ENCODE data around the gene PHLPP2. TPM values are rescaled to one million over a fixed set of nuclear protein-coding genes. Genes with fewer than 3 reads are reported as not detected.

Gene PHLPP2
- polyA plus RNA-seq, 3 donors: 0.57 to 2.5 (median 1.4) TPM

DNA sequence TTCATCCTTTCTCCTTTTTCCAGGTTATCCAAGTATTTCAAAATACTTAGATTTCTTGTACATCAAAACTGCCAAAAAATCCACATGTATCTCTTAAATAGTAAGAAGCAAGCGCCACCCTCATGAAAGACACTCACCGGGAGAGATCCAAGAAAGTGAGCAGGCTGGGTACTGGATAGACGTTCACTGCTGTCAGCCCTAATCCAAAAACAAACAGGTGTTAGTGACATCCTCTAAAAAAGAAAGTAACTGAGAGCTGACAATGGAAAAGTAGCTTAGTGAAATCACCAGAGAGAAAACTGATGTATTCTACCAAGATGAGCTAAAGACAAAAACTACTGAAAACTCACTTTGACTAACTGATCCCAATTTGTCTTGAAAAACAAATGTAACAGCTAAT, 52.4 kb downstream of the PHLPP2 start:
- Mint-ChIP-seq H3K9me3 (no peaks in the 10 kb centered on the region), H3K4me3 (no peak overlapping the region), H3K4me1 (no peaks in the 10 kb centered on the region), H3K27ac (peak overlapping the region in 1 of 7 donors; percentile 4), H3K36me3 (peaks cover 31 to 44% of the 10 kb centered on the region in 2 donors), H3K27me3 (ENCODE audit: low read depth in 3 of 3) (no peaks in the 10 kb centered on the region)
- Histone ChIP-seq H3K27ac (ENCODE audit: low read depth in 1 of 2, low read length in 2 of 2) (no peak overlapping the region), H3K36me3 (replicated peaks in 1 of 2; ENCODE audit: control insufficient read depth in 1 of 2, insufficient read depth in 2 of 2, low read length in 2 of 2) (peaks cover 4 to 29% of the 10 kb centered on the region in 2 donors), H3K4me1 (ENCODE audit: control insufficient read depth in 1 of 2, insufficient read depth in 2 of 2, low read length in 2 of 2) (no peaks in the 10 kb centered on the region), H3K4me2 (replicated peaks; ENCODE audit: extremely low read depth, low read length, poor library complexity, severe bottlenecking) (no peak overlapping the region), H3K79me2 (ENCODE audit: insufficient read depth, low read length) (no peaks in the 10 kb centered on the region), H4K20me1 (ENCODE audit: insufficient read depth, low read length) (no peaks in the 10 kb centered on the region), H3K27me3 (ENCODE audit: control insufficient read depth in 2 of 2, insufficient read depth in 2 of 2, low read length in 2 of 2) (no peaks in the 10 kb centered on the region), H3K9me3 (replicated peaks in 1 of 2; ENCODE audit: control insufficient read depth in 1 of 2, insufficient read depth in 1 of 2, low read length in 2 of 2) (no peaks in the 10 kb centered on the region), H3K9ac (ENCODE audit: insufficient read depth, low read length, poor library complexity, severe bottlenecking) (no peak overlapping the region), H2AFZ (ENCODE audit: insufficient read depth, low read depth, low read length, poor library complexity, severe bottlenecking) (no peak overlapping the region), H3K4me3 (replicated peaks in 1 of 3; ENCODE audit: low read depth in 2 of 3, low read length in 3 of 3) (no peak overlapping the region)
- TF ChIP-seq CTCF (IDR thresholded peaks at IDR 0.05): no peak
- DNase-seq: no peak
- intact Hi-C loops (cut with micrococcal nuclease): no loop called here
- no CpG with 5 or more reads among the region's 3 CpGs for WGBS (ENCODE audit: insufficient coverage)

DNA sequence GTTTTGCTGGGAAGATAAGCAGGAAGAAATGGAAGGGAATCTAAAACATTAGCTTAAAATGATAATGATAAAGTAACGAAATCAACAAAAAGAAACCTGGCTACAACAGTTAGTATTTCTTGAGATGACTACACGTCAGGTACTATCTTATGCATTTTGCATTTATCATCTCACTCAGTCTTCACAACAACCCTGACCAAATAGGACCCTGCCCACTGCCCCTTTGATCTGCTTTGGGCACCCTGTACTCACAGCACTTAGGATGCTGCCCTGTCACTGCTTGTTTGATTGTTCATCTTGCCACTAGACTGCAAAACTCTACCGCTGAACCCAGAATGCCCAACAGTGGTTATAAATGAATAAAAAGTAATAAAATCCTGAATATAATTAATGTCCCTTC, 53.3 kb downstream of the PHLPP2 start:
- Histone ChIP-seq H3K4me3 (replicated peaks in 1 of 3; ENCODE audit: low read depth in 2 of 3, low read length in 3 of 3) (no peak overlapping the region), H3K4me2 (replicated peaks; ENCODE audit: extremely low read depth, low read length, poor library complexity, severe bottlenecking) (no peak overlapping the region), H2AFZ (ENCODE audit: insufficient read depth, low read depth, low read length, poor library complexity, severe bottlenecking) (no peak overlapping the region), H3K27me3 (ENCODE audit: control insufficient read depth in 2 of 2, insufficient read depth in 2 of 2, low read length in 2 of 2) (no peaks in the 10 kb centered on the region), H4K20me1 (ENCODE audit: insufficient read depth, low read length) (no peaks in the 10 kb centered on the region), H3K4me1 (ENCODE audit: control insufficient read depth in 1 of 2, insufficient read depth in 2 of 2, low read length in 2 of 2) (no peaks in the 10 kb centered on the region), H3K9ac (ENCODE audit: insufficient read depth, low read length, poor library complexity, severe bottlenecking) (no peak overlapping the region), H3K79me2 (ENCODE audit: insufficient read depth, low read length) (no peaks in the 10 kb centered on the region), H3K36me3 (replicated peaks in 1 of 2; ENCODE audit: control insufficient read depth in 1 of 2, insufficient read depth in 2 of 2, low read length in 2 of 2) (peaks cover 3 to 35% of the 10 kb centered on the region in 2 donors), H3K9me3 (replicated peaks in 1 of 2; ENCODE audit: control insufficient read depth in 1 of 2, insufficient read depth in 1 of 2, low read length in 2 of 2) (no peaks in the 10 kb centered on the region), H3K27ac (ENCODE audit: low read depth in 1 of 2, low read length in 2 of 2) (no peak overlapping the region)
- H3K4me3 Mint-ChIP-seq: no peak overlapping the region
- no peak overlapping the region for H3K27ac Mint-ChIP-seq
- H3K27me3 Mint-ChIP-seq (ENCODE audit: low read depth in 3 of 3): peaks cover 0 to under 1% (median 0%) of the 10 kb centered on the region in 3 donors
- H3K4me1 Mint-ChIP-seq: no peaks in the 10 kb centered on the region
- intact Hi-C loops (cut with micrococcal nuclease): no loop called here
- peaks cover 31 to 42% of the 10 kb centered on the region in 2 donors for H3K36me3 Mint-ChIP-seq
- TF ChIP-seq CTCF (IDR thresholded peaks at IDR 0.05): no peak
- no peaks in the 10 kb centered on the region for H3K9me3 Mint-ChIP-seq
- WGBS (ENCODE audit: insufficient coverage): 100% methylated on average over 1 of the region's 3 CpGs
- no peak for DNase-seq
